Central memory CD4-positive, alpha-beta T cell (primary cell): ENCODE measurements around the gene KBTBD7.
"Not testable (repeated sequence)": the region's sequence is repeated elsewhere in the genome, so short reads cannot be mapped to it uniquely, and the experiment has no call there.

Experiments
- DNase-seq: peaks from one replicate; pipeline ENCODE4 v3.0.0; 2022

Gene KBTBD7

GRCh38 chr13:41196620-41197019 is 2.3 kb upstream of the KBTBD7 start:
- no peak for DNase-seq

- no peak for DNase-seq
These were observed 1.6 kb upstream of the KBTBD7 start for GRCh38 chr13:41196011-41196410.

- DNase-seq = no peak
These were observed 900 bp downstream of the KBTBD7 start for GRCh38 chr13:41193469-41193868.

- no peak for DNase-seq
These were observed 5.8 kb downstream of the KBTBD7 start for GRCh38 chr13:41188584-41188983.

- DNase-seq = no peak
These were observed 7.9 kb downstream of the KBTBD7 start for GRCh38 chr13:41186481-41186880.

- DNase-seq = no peak
These were observed 12.1 kb downstream of the KBTBD7 start for GRCh38 chr13:41182231-41182630.

- DNase-seq = no peak
These were observed 14.6 kb downstream of the KBTBD7 start for GRCh38 chr13:41179593-41180250.

GRCh38 chr13:41178040-41178439 is 16.3 kb downstream of the KBTBD7 start:
- no peak for DNase-seq

GRCh38 chr13:41177616-41178015 is 16.8 kb downstream of the KBTBD7 start:
- DNase-seq = no peak

GRCh38 chr13:41175576-41175975 is 18.8 kb downstream of the KBTBD7 start:
- DNase-seq = not testable (repeated sequence)

GRCh38 chr13:41162151-41162550 is 32.2 kb downstream of the KBTBD7 start:
- no peak for DNase-seq

GRCh38 chr13:41159174-41159573 is 35.2 kb downstream of the KBTBD7 start:
- no peak for DNase-seq

GRCh38 chr13:41157048-41157717 is 37.2 kb downstream of the KBTBD7 start:
- no peak for DNase-seq

- DNase-seq = no peak
These were observed 37.7 kb downstream of the KBTBD7 start for GRCh38 chr13:41156620-41157019.

GRCh38 chr13:41154042-41154441 is 40.3 kb downstream of the KBTBD7 start:
- DNase-seq = no peak

- DNase-seq = no peak
These were observed 42.4 kb downstream of the KBTBD7 start for GRCh38 chr13:41152005-41152404.

GRCh38 chr13:41150058-41150457 is 44.3 kb downstream of the KBTBD7 start:
- no peak for DNase-seq

- DNase-seq = no peak
These were observed 45.7 kb downstream of the KBTBD7 start for GRCh38 chr13:41148419-41149283.

GRCh38 chr13:41145136-41145908 is 49.0 kb downstream of the KBTBD7 start:
- DNase-seq = no peak

GRCh38 chr13:41144576-41144975 is 49.8 kb downstream of the KBTBD7 start:
- no peak for DNase-seq
